Cardiac muscle cell (in vitro differentiated cells and primary cell): ENCODE results near the gene OR9Q2. TPM values are rescaled to one million over a fixed set of nuclear protein-coding genes. Genes with fewer than 3 reads are reported as not detected.
A peak's percentile ranks its signal among the peaks of the same experiment; 100 is the strongest.

Experiments
- DNase-seq, 2 donors: peaks; one replicate each; pipeline versions ENCODE4 v3.0.0 to v3.0.0-alpha.2; 2010 to 2017; ENCODE audit warnings: low read depth in 1 of 2, low spot score in 1 of 2
- H3K27ac ChIP-seq: fragments of 200-600 bp; sonication (generic); 2 replicates; pipeline ENCODE4 v1.5.1; 2016
- H3K27me3 ChIP-seq: fragments of 200-600 bp; sonication (generic); 2 replicates; pipeline ENCODE4 v1.6.0; 2016; ENCODE audit warnings: control low read depth
- H3K36me3 ChIP-seq: fragments of 200-600 bp; sonication (generic); 2 replicates; pipeline ENCODE4 v1.5.1; 2016; ENCODE audit warnings: control low read depth
- H3K4me1 ChIP-seq: fragments of 200-600 bp; sonication (generic); 2 replicates; pipeline ENCODE4 v1.8.1; 2017; ENCODE audit warnings: low read depth, mild to moderate bottlenecking, mixed run types
- H3K4me3 ChIP-seq: fragments of 200-600 bp; sonication (generic); 2 replicates; pipeline ENCODE4 v1.5.1; 2016; ENCODE audit warnings: mild to moderate bottlenecking
- H3K9me3 ChIP-seq: fragments of 200-600 bp; sonication (generic); 2 replicates; pipeline ENCODE4 v1.5.1; 2017; ENCODE audit warnings: low read depth, mild to moderate bottlenecking, control low read depth
- CTCF ChIP-seq: IDR thresholded peaks from 2 replicates; pipeline ENCODE4 v1.5.1; 2012; ENCODE audit warnings: low read depth, mild to moderate bottlenecking, low read length
- polyA plus RNA-seq: library from polyadenylated mRNA; unstranded; fragments of >200 nt; fragmentation: Nextera tagmentation; extraction: Ambion mirVana; gene quantifications from 2 replicates; pipeline ENCODE4 v1.2.1, GENCODE V29; 2016
- total RNA-seq: library from RNA; depleted of rRNA; stranded (reverse); fragments of >200 nt; gene quantifications from 2 replicates; pipeline ENCODE4 v1.2.3, GENCODE V29; 2016

The OR9Q2 gene
- total and polyA plus RNA-seq, 2 experiments from 2014 or later = not detected

GRCh38 chr11:58165504-58166106 lies 23.3 kb upstream of the OR9Q2 start:
- no peak for TF ChIP-seq CTCF
- no peak overlapping the region for H3K27ac ChIP-seq
- H3K4me1 ChIP-seq = no peaks in the 10 kb centered on the region
- H3K27me3 ChIP-seq = no peaks in the 10 kb centered on the region
- H3K4me3 ChIP-seq = no peak overlapping the region
- no peak for DNase-seq
- no peaks in the 10 kb centered on the region for H3K9me3 ChIP-seq
- H3K36me3 ChIP-seq = no peaks in the 10 kb centered on the region

- H3K4me3 ChIP-seq = no peak overlapping the region
- no peaks in the 10 kb centered on the region for H3K9me3 ChIP-seq
- no peaks in the 10 kb centered on the region for H3K27me3 ChIP-seq
- no peaks in the 10 kb centered on the region for H3K36me3 ChIP-seq
- TF ChIP-seq CTCF = no peak
- no peak for DNase-seq
- H3K4me1 ChIP-seq = no peaks in the 10 kb centered on the region
- H3K27ac ChIP-seq = no peak overlapping the region
These were observed 11.3 kb upstream of the OR9Q2 start for GRCh38 chr11:58177409-58178054.

- Histone ChIP-seq H3K4me1 (no peaks in the 10 kb centered on the region), H3K9me3 (no peaks in the 10 kb centered on the region), H3K36me3 (no peaks in the 10 kb centered on the region), H3K4me3 (no peak overlapping the region), H3K27me3 (no peaks in the 10 kb centered on the region), H3K27ac (no peak overlapping the region)
- no peak for DNase-seq
- TF ChIP-seq CTCF = no peak
These were observed 10.4 kb upstream of the OR9Q2 start for GRCh38 chr11:58178444-58178843.

GRCh38 chr11:58179648-58180047 lies 9.2 kb upstream of the OR9Q2 start:
- Histone ChIP-seq H3K4me1 (no peaks in the 10 kb centered on the region), H3K9me3 (no peaks in the 10 kb centered on the region), H3K36me3 (no peaks in the 10 kb centered on the region), H3K4me3 (no peak overlapping the region), H3K27me3 (no peaks in the 10 kb centered on the region), H3K27ac (no peak overlapping the region)
- TF ChIP-seq CTCF = no peak
- peak in 1 of 2 donors; percentile 38 for DNase-seq

GRCh38 chr11:58186938-58187337 lies 1.9 kb upstream of the OR9Q2 start:
- Histone ChIP-seq H3K27me3 (no peaks in the 10 kb centered on the region), H3K9me3 (no peaks in the 10 kb centered on the region)
- no peak for DNase-seq

More at GRCh38 chr11:58186938-58187337, 1.9 kb upstream of the OR9Q2 start:
- no peaks in the 10 kb centered on the region for H3K36me3 ChIP-seq
- no peak overlapping the region for H3K27ac ChIP-seq
- no peaks in the 10 kb centered on the region for H3K4me1 ChIP-seq
- H3K4me3 ChIP-seq = no peak overlapping the region
- no peak for TF ChIP-seq CTCF
